ENCODE data around the gene LRP2. TPM values are rescaled to one million over a fixed set of nuclear protein-coding genes. Genes with fewer than 3 reads are reported as not detected.

Gene LRP2
- total RNA-seq, 6 donors from 2014 or later, result 20.0 to 56.5 (median 27.5) TPM

GRCh38 chr2:169303579-169304305, 58.6 kb downstream of the LRP2 start:
- DNase-seq (no peak), ATAC-seq (ENCODE audit: low FRiP score in 2 of 2) (no peak)
- Histone ChIP-seq H3K9me3 (no peaks in the 10 kb centered on the region), H3K4me3 (no peak overlapping the region), H3K27ac (no peak overlapping the region), H3K4me1 (no peaks in the 10 kb centered on the region), H3K27me3 (no peaks in the 10 kb centered on the region), H3K36me3 (no peaks in the 10 kb centered on the region)
- TF ChIP-seq EP300 (IDR thresholded peaks at IDR 0.05), result no peak
- TF ChIP-seq CTCF (IDR thresholded peaks at IDR 0.05), result no peak
- TF ChIP-seq POLR2AphosphoS5 (IDR thresholded peaks at IDR 0.05), result no peak
- TF ChIP-seq POLR2A (IDR thresholded peaks at IDR 0.05), result no peak
- WGBS, 2 donors, result 65 to 68% methylated on average over 4 of the region's 4 CpGs

GRCh38 chr2:169302364-169302763, 60.0 kb downstream of the LRP2 start:
- DNase-seq, result no peak
- ATAC-seq (ENCODE audit: low FRiP score in 2 of 2), result no peak
- Histone ChIP-seq H3K4me3 (no peak overlapping the region), H3K9me3 (no peaks in the 10 kb centered on the region), H3K36me3 (no peaks in the 10 kb centered on the region), H3K27me3 (no peaks in the 10 kb centered on the region), H3K27ac (no peak overlapping the region), H3K4me1 (no peaks in the 10 kb centered on the region)
- WGBS, 2 donors, result 57 to 63% methylated on average over 4 of the region's 4 CpGs
- TF ChIP-seq EP300 (IDR thresholded peaks at IDR 0.05) (no peak), POLR2AphosphoS5 (IDR thresholded peaks at IDR 0.05) (no peak), POLR2A (IDR thresholded peaks at IDR 0.05) (no peak), CTCF (IDR thresholded peaks at IDR 0.05) (no peak)

GRCh38 chr2:169301596-169302335, 60.6 kb downstream of the LRP2 start:
- H3K4me1 ChIP-seq, result no peaks in the 10 kb centered on the region
- ATAC-seq (ENCODE audit: low FRiP score in 2 of 2) (no peak), DNase-seq (no peak)
- TF ChIP-seq POLR2AphosphoS5 (IDR thresholded peaks at IDR 0.05) (no peak), POLR2A (IDR thresholded peaks at IDR 0.05) (no peak), EP300 (IDR thresholded peaks at IDR 0.05) (no peak), CTCF (IDR thresholded peaks at IDR 0.05) (no peak)
- no peak overlapping the region for H3K27ac ChIP-seq
- no peaks in the 10 kb centered on the region for H3K27me3 ChIP-seq
- 59 to 65% methylated on average over 4 of the region's 4 CpGs for WGBS, 2 donors
- H3K9me3 ChIP-seq, result no peaks in the 10 kb centered on the region
- H3K36me3 ChIP-seq, result no peaks in the 10 kb centered on the region
- H3K4me3 ChIP-seq, result no peak overlapping the region

- H3K4me3 ChIP-seq, result no peak overlapping the region
- TF ChIP-seq POLR2AphosphoS5 (IDR thresholded peaks at IDR 0.05) (no peak), POLR2A (IDR thresholded peaks at IDR 0.05) (no peak), CTCF (IDR thresholded peaks at IDR 0.05) (no peak), EP300 (IDR thresholded peaks at IDR 0.05) (no peak)
- ATAC-seq (ENCODE audit: low FRiP score in 2 of 2), result no peak
- H3K9me3 ChIP-seq, result no peaks in the 10 kb centered on the region
- WGBS, 2 donors, result 41 to 45% methylated on average over 5 of the region's 5 CpGs
- no peaks in the 10 kb centered on the region for H3K36me3 ChIP-seq
- no peaks in the 10 kb centered on the region for H3K27me3 ChIP-seq
- DNase-seq, result no peak
- no peaks in the 10 kb centered on the region for H3K4me1 ChIP-seq
- no peak overlapping the region for H3K27ac ChIP-seq
These were observed 61.5 kb downstream of the LRP2 start for GRCh38 chr2:169300636-169301530.

Measured in upper lobe of left lung (tissue), 6 donors.